Measurements from ENCODE around the gene GMDS.

DNA sequence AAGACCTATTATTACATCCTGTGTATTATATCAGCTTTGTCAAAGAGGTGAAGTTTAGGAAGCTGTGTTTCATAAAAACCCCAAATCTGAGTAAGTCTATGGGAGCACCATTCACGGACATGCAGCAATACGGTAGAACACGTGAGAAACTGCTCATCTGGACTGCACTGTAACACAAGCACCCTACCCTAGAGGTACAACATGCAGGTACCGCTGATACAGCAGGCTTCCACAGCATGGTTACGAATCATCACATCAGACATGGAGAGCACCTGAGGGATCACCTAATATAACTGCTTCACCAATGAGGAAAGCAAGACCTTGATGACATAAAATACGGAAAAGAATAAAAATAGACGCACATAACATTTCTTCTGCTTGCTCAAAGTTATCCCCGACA is 96.7 kb downstream of the GMDS start:
- TF ChIP-seq POLR2AphosphoS5 (IDR thresholded peaks at IDR 0.05; ENCODE audit: low read depth, low read length) (no peak), POLR2A (IDR thresholded peaks at IDR 0.05; ENCODE audit: low read depth, low read length) (no peak), TAF1 (IDR thresholded peaks at IDR 0.05; ENCODE audit: borderline replicate concordance, low read depth, low read length) (no peak)

All from GM12892 (cell line).